GM12875 (cell line): ENCODE results near the gene MXI1.

Experiments used
- H3K4me3 ChIP-seq: one replicate; pipeline ENCODE4 v1.5.1; 2011; ENCODE audit warnings: low read depth, low read length, control low read depth
- TF ChIP-seq, protein P1 (sequence below): IDR thresholded peaks from 2 replicates; pipeline ENCODE4 v1.5.1; 2011; ENCODE audit warnings: low read depth, mild to moderate bottlenecking, control low read depth, inconsistent platforms, low read length, moderate library complexity, borderline replicate concordance; ENCODE audit not compliant: insufficient read depth

MXI1 gene

DNA sequence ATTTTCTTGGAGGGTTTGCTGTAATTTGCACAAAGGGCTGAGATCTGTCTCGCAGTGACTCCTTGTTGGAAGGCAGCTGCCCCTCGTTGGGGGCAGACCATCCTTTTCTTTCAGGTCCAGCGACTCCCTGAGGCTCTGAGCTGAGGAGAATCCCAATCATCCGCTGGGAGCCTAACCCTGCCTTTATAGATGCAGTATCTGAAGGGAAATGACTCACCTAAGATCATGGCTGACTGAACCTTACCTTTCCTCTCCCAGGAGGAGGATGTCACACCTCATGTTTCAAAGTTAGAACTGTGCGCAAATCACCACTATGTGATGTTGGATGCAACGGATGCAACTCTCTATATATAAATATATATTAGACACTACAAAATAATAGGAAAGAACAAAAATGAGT is 36.4 kb upstream of the MXI1 start:
- no peak overlapping the region for H3K4me3 ChIP-seq
- TF ChIP-seq, protein P1, sequence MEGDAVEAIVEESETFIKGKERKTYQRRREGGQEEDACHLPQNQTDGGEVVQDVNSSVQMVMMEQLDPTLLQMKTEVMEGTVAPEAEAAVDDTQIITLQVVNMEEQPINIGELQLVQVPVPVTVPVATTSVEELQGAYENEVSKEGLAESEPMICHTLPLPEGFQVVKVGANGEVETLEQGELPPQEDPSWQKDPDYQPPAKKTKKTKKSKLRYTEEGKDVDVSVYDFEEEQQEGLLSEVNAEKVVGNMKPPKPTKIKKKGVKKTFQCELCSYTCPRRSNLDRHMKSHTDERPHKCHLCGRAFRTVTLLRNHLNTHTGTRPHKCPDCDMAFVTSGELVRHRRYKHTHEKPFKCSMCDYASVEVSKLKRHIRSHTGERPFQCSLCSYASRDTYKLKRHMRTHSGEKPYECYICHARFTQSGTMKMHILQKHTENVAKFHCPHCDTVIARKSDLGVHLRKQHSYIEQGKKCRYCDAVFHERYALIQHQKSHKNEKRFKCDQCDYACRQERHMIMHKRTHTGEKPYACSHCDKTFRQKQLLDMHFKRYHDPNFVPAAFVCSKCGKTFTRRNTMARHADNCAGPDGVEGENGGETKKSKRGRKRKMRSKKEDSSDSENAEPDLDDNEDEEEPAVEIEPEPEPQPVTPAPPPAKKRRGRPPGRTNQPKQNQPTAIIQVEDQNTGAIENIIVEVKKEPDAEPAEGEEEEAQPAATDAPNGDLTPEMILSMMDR: no peak

GRCh38 chr10:110172155-110172554 is 35.2 kb upstream of the MXI1 start:
- TF ChIP-seq, protein P1: no peak
- no peak overlapping the region for H3K4me3 ChIP-seq

GRCh38 chr10:110174201-110174600 is 33.2 kb upstream of the MXI1 start:
- TF ChIP-seq, protein P1: no peak
- H3K4me3 ChIP-seq: no peak overlapping the region

GRCh38 chr10:110174816-110175215 is 32.6 kb upstream of the MXI1 start:
- H3K4me3 ChIP-seq: no peak overlapping the region
- TF ChIP-seq, protein P1: no peak

GRCh38 chr10:110175406-110175805 is 32.0 kb upstream of the MXI1 start:
- no peak overlapping the region for H3K4me3 ChIP-seq
- TF ChIP-seq, protein P1: no peak

- TF ChIP-seq, protein P1: no peak
Observed at GRCh38 chr10:110176141-110177030, 31.0 kb upstream of the MXI1 start.

GRCh38 chr10:110179220-110179619 is 28.2 kb upstream of the MXI1 start:
- TF ChIP-seq, protein P1: no peak
- no peak overlapping the region for H3K4me3 ChIP-seq

More at GRCh38 chr10:110176141-110177030, 31.0 kb upstream of the MXI1 start:
- H3K4me3 ChIP-seq: no peak overlapping the region
